Stomach smooth muscle (tissue), 2 donors: ENCODE data around the gene FAM13A.

Source experiments
- H3K27ac ChIP-seq: one replicate; pipeline ENCODE4 v1.7.0; 2013; ENCODE audit warnings: mild to moderate bottlenecking, low read length, inconsistent platforms
- H3K27me3 ChIP-seq, 2 donors: one replicate each; pipeline ENCODE4 v1.7.0; 2013; ENCODE audit warnings: low read length in 2 of 2; ENCODE audit not compliant: insufficient read depth in 2 of 2, control insufficient read depth in 1 of 2
- H3K36me3 ChIP-seq, 2 donors: one replicate each; pipeline ENCODE4 v1.7.0; 2013; ENCODE audit warnings: low read length in 2 of 2; ENCODE audit not compliant: control insufficient read depth in 2 of 2, insufficient read depth in 2 of 2
- H3K4me1 ChIP-seq: one replicate; pipeline ENCODE4 v1.7.0; 2013; ENCODE audit warnings: low read length; ENCODE audit not compliant: control insufficient read depth, insufficient read depth
- H3K4me3 ChIP-seq, 2 donors: one replicate each; pipeline ENCODE4 v1.7.0; 2013; ENCODE audit warnings: low read length in 2 of 2
- H3K9ac ChIP-seq, 2 donors: one replicate each; pipeline ENCODE4 v1.7.0; 2013; ENCODE audit warnings: low read length in 2 of 2, mild to moderate bottlenecking in 1 of 2
- H3K9me3 ChIP-seq, 2 donors: one replicate each; pipeline ENCODE4 v1.7.0; 2013; ENCODE audit warnings: low read length in 2 of 2; ENCODE audit not compliant: control insufficient read depth in 2 of 2
- donor health status: healthy.
- donor health status: Pancreatic carcinoma.

Gene FAM13A

DNA sequence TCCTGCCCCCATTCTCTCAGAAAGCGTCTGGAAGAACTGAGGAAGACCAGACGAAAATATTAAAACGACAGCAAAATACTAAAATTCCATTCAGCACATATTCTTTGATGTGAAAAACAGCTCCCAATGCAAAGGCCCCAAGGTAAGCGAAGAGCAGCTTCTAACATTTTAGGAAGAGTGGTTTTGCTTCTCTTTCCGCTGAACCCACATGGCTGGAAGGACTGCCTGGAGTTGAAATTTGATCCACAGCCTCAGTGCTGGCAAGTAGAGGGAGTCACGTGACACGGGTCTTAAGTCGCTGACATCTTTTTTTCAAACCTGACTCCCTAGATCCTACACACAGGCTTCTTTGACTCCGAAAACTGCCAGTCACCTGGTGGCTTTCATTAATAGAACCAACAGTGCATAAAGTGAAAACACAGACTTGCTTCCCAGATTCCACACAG lies at the start of gene FAM13A:
TSS of gene FAM13A (minus strand) at position 233 of the 446 bp plus-strand sequence. CDS start at position 12, 221 bp downstream.
- no peaks in the 10 kb centered on the region for H3K4me1 ChIP-seq
- no peaks in the 10 kb centered on the region for H3K9me3 ChIP-seq
- peak within 1 kb of the TSS; percentile 42 for H3K27ac ChIP-seq
- no peaks in the 10 kb centered on the region for H3K36me3 ChIP-seq
- peak within 1 kb of the TSS; percentile 67 to 80 for H3K9ac ChIP-seq
- no peaks in the 10 kb centered on the region for H3K27me3 ChIP-seq
- H3K4me3 ChIP-seq: peak within 1 kb of the TSS; percentile 81 to 87

DNA sequence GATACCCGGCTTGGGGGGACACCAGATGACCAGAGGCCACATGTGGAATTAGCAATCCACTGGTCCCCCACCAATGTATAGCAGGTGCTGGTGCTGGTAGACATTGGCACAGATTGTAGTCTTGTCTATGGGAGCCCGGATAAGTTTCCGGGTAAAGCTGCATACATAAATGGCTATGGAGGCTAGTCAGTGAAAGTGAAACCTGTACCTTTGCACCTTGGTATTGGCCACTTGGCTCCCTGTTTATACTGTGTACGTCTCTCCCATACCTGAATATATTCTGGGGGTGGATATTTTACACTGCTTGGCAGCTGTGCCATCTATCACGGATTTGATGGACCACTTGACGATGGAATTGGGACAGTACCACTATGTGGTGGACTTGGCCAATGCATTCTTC lies 48.7 kb upstream of the FAM13A start:
- peaks cover 3% of the 10 kb centered on the region for H3K4me1 ChIP-seq
- H3K9me3 ChIP-seq: no peaks in the 10 kb centered on the region
- peaks cover 2 to 3% of the 10 kb centered on the region in 2 donors for H3K27me3 ChIP-seq
- H3K9ac ChIP-seq: no peak overlapping the region
- no peak overlapping the region for H3K27ac ChIP-seq
- H3K4me3 ChIP-seq: no peak overlapping the region
- no peaks in the 10 kb centered on the region for H3K36me3 ChIP-seq

DNA sequence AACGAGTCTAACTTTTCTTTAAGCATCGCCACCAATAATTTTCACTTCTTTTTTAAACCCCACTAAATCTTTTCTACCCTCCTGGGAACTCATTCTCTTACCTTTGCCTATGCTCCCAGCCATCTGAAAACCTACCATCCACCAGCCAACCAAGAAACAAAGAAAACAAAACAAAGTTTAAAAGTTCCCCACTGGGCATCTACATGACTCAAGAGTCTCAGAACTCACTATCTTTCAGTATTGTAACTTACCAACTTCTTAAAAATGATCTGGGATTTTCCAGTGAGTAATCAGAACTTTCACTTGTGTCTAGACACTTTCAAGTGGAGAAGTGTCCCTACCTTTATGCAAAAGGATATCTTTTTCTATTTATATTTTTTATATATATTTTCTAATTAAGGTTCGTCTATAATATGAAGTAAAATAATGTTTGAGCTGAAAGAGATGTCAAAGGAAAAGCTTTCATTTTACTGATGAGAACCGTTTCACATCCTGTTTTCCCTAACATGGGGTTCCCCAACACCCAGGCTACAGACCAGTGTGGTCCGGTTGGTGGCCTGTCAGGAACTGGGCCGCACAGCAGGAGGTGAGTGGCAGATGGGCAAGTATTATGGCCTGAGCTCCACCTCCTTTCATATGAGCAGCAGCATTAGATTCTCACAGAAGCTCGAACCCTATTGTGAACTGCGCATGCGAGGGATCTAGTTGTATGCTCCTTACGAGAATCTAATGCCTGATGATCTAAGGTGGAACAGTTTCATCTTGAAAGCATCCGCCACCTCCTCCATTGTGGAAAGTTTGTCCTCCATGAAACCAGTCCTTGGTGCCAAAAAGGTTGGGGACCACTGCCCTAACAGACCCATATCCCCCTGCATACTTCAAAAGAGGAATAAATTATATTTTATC lies 44.5 kb upstream of the FAM13A start:
- Histone ChIP-seq H3K27me3 (peaks cover 0 to 3% of the 10 kb centered on the region in 2 donors), H3K36me3 (no peaks in the 10 kb centered on the region), H3K27ac (no peak overlapping the region), H3K9me3 (no peaks in the 10 kb centered on the region), H3K9ac (no peak overlapping the region), H3K4me1 (no peaks in the 10 kb centered on the region), H3K4me3 (no peak overlapping the region)

DNA sequence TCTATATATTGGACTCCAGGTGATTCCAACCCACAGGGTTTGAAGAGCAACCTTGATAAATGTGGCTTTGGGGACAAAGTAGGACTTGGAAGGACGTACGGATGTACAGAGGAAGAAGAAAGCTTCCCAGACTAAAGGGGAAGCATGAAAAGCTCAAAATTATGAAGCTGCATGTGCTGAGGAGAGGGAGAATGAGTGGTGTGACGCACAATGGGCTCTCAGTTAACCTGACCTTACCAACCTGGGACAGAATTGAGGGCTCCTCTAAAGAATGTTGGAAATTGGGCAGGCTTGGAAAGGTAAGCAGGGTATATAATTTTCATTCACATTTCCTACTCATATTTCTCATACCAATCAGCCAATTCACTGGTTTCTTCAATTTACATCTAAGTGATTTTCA lies 43.9 kb upstream of the FAM13A start:
- Histone ChIP-seq H3K4me1 (no peaks in the 10 kb centered on the region), H3K9me3 (no peaks in the 10 kb centered on the region), H3K9ac (no peak overlapping the region), H3K27me3 (peaks cover 0 to 3% of the 10 kb centered on the region in 2 donors), H3K36me3 (no peaks in the 10 kb centered on the region), H3K4me3 (no peak overlapping the region), H3K27ac (no peak overlapping the region)

DNA sequence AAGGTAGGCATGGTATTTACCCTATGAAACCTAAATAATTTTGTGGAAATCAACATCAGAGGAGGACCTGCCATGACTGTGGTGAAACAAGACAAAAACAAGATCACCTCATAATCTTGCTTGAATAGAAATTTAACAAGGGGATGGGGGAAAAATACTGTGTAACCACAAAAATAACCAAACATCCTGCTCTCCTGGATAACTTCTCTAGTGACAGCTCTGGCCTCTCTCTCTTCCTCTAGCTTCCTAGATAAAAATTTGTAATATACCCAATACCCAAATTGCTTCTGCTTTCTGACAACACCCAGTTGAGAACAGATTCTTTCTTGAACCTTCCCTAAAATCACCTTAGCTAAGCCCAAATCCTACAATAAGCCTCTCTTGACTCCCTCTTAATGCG lies 42.5 kb upstream of the FAM13A start:
- H3K4me3 ChIP-seq: no peak overlapping the region
- no peaks in the 10 kb centered on the region for H3K9me3 ChIP-seq
- no peaks in the 10 kb centered on the region for H3K4me1 ChIP-seq
- H3K9ac ChIP-seq: no peak overlapping the region
- H3K27me3 ChIP-seq: no peaks in the 10 kb centered on the region
- H3K27ac ChIP-seq: no peak overlapping the region
- H3K36me3 ChIP-seq: no peaks in the 10 kb centered on the region

DNA sequence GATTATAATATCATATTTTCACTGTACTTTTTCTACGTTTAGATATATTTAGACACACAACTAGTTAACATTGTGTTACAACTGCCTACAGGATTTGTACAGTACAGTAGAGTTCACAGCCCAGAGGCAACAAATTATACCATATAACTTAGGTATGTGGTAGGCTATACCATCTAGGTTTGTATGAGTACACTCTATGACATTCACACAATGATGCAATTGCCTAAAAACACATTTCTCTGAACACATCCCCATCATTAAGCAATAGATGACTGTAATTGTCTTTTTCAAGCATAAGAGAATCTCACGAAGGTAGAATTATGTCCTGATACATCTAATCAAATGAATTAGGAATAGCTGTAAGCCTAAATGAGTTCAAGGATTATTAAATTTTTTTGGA lies 42.0 kb upstream of the FAM13A start:
- Histone ChIP-seq H3K27ac (no peak overlapping the region), H3K27me3 (no peaks in the 10 kb centered on the region), H3K9ac (no peak overlapping the region), H3K36me3 (no peaks in the 10 kb centered on the region), H3K9me3 (no peaks in the 10 kb centered on the region), H3K4me1 (no peaks in the 10 kb centered on the region), H3K4me3 (no peak overlapping the region)

DNA sequence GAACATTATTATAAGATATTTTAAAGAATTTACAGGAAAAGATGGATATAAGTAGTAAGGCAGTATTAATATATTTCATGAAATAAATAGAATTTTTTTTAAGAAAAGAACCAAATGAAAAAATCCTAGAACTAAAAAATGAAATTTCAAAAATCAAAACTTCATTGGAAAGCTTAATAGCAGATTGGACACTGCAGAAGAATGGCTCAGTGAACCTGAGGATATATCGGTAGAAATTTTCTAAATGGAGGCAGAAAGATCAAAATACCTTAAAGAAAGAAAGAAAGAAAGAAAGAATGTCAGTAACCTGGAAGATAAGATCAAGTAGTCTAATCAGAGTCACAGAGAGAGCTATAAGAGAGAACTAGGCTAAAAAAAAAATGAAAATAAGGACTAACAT lies 21.3 kb upstream of the FAM13A start:
- H3K36me3 ChIP-seq: no peaks in the 10 kb centered on the region
- no peaks in the 10 kb centered on the region for H3K4me1 ChIP-seq
- H3K27me3 ChIP-seq: no peaks in the 10 kb centered on the region
- H3K9me3 ChIP-seq: peaks cover 3 to 11% of the 10 kb centered on the region in 2 donors
- no peak overlapping the region for H3K9ac ChIP-seq
- H3K4me3 ChIP-seq: no peak overlapping the region
- no peak overlapping the region for H3K27ac ChIP-seq

DNA sequence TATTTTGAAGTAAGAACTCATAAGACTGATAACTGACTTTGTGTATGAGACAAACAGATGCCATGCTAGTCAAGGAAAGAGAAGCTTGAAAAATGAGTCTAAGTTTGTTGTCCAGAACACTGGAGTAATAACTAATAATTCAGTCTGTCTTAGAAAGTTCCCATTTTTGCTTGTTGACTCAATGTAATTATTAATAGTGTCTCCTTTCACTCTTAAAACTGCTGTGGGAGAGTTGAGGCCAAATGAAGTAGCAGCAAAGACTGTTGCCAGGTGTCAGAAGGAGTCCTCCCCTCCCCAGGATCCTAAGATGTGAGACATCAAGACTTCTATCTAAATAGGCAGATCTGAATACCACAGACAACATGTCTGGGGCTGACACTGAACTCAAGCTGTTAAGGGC lies 20.8 kb upstream of the FAM13A start:
- H3K9me3 ChIP-seq: peaks cover 2 to 11% of the 10 kb centered on the region in 2 donors
- H3K27ac ChIP-seq: no peak overlapping the region
- H3K9ac ChIP-seq: no peak overlapping the region
- no peaks in the 10 kb centered on the region for H3K4me1 ChIP-seq
- H3K4me3 ChIP-seq: no peak overlapping the region
- H3K27me3 ChIP-seq: no peaks in the 10 kb centered on the region
- H3K36me3 ChIP-seq: no peaks in the 10 kb centered on the region

DNA sequence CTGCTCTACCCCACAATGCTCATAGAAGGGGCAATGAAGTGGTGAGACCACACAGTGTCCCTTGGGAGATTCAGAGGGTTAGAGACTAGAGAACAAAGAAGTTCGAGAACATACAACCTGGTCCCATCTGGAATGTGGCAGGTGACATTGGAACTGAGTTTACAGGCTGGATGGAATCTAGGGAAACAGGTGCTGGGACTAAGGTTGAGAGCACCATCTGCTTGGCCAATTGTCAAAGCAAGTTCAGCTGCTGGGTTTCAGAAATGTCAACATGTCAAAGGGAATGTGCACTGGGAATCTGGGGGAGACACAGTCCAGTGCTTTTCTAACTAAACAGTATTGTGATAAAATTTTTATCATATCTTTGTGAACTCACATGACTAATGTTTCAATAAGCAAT lies 15.9 kb upstream of the FAM13A start:
- no peaks in the 10 kb centered on the region for H3K27me3 ChIP-seq
- H3K4me3 ChIP-seq: no peak overlapping the region
- no peak overlapping the region for H3K9ac ChIP-seq
- H3K4me1 ChIP-seq: no peaks in the 10 kb centered on the region
- peaks cover 0 to 2% of the 10 kb centered on the region in 2 donors for H3K9me3 ChIP-seq
- no peak overlapping the region for H3K27ac ChIP-seq
- no peaks in the 10 kb centered on the region for H3K36me3 ChIP-seq

DNA sequence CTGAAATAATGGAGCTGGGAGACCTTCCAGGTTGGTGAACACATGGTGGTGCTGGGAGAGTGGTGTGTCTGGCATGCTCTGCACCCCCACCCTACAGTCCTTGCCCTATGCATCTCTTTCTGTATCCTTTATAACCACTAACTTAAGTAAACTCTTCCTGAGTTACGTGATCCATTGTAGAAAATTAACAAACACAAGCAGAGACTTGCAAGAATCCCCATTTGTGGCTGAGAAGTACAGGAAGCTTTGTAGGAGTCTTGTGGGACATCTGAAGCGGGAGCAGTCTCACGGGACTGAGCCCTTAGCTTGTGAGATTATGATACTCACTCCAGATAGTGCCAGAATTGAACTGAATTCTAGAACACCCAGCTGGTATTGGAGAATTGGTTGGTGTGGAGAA lies 14.3 kb upstream of the FAM13A start:
- Histone ChIP-seq H3K4me1 (no peaks in the 10 kb centered on the region), H3K27ac (no peak overlapping the region), H3K9ac (no peak overlapping the region), H3K36me3 (no peaks in the 10 kb centered on the region), H3K4me3 (no peak overlapping the region), H3K9me3 (no peaks in the 10 kb centered on the region), H3K27me3 (no peaks in the 10 kb centered on the region)

DNA sequence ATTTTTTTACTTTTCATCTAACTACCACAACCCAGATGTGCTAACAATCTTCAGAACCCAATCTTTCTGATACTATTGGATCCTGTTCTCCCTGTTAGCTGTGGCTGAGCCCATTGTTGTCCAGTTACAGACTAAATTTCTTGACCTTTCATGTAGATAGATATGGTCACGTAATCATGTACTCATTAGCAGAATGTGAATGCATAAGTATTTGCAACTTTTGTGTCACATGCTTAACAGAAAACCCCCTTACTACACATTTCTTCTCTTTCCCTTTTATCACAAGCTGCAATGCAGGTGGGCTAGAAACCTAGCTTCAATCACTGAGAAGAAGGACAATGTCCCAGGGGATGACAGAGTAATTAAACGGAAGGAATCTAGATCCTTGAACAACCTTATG lies 13.1 kb upstream of the FAM13A start:
- Histone ChIP-seq H3K4me3 (no peak overlapping the region), H3K36me3 (no peaks in the 10 kb centered on the region), H3K27me3 (no peaks in the 10 kb centered on the region)

More for the DNA sequence above, 13.1 kb upstream of the FAM13A start:
- Histone ChIP-seq H3K27ac (no peak overlapping the region), H3K4me1 (no peaks in the 10 kb centered on the region), H3K9ac (no peak overlapping the region), H3K9me3 (no peaks in the 10 kb centered on the region)
